GM18520 (cell line): ENCODE measurements around the gene NTRK3.

Experiments used
- ATAC-seq: cut with Tn5 transposase; IDR thresholded peaks from one replicate; pipeline ENCODE4 v1.9.1; 2021; ENCODE audit not compliant: unreplicated experiment

The NTRK3 gene

GRCh38 chr15:88256279-88257230, at the start of gene NTRK3:
Gene NTRK3, minus strand, starts transcription at chr15:88256739. Its CDS starts 586 bp downstream, at chr15:88256153.
- no peak for ATAC-seq

- ATAC-seq, result no peak
Measured at GRCh38 chr15:88303395-88303794, 46.9 kb upstream of the NTRK3 start.

GRCh38 chr15:88302373-88302772, 45.8 kb upstream of the NTRK3 start:
- ATAC-seq, result no peak

- ATAC-seq, result no peak
Measured at GRCh38 chr15:88301311-88301710, 44.8 kb upstream of the NTRK3 start.

GRCh38 chr15:88300861-88301260, 44.3 kb upstream of the NTRK3 start:
- ATAC-seq, result no peak

DNA sequence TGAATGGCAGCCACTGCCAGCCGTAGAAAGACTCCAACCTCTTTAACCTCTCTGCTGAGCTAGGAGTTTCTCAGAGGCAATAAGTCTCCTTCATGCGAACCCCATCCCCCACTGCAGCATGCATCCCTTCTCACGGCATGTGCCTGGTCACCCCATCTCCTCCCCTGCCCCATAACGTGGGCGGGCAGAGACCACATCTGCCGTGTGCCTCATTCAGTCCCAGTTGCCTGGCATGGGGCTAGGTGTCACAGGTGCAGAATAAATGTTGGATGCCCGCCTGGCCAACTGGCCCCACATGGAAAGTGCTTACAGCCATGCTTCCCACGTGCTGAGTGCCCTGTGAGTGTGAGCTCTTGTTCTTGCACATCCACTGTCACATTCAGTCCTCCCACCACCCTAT, 43.5 kb upstream of the NTRK3 start:
- ATAC-seq, result no peak

DNA sequence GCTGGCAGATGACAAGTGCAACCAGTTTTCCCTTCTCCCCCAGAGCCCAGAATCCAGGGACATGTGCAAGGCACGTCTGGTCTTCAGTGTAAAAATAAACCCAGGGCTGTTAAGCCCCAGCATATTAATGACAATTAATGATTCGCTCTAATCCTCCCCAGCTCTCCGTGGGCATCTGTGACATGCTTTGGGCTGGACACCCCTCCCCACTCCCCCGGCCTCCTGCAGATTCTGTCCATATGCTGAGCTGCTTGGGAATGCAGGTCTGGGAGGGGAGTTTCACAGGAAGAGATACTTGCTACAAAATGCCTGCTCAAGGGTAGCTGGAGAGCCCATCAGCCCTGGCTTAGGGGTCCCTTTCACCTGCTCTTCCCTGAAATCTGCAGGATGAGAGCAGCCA, 43.0 kb upstream of the NTRK3 start:
- ATAC-seq, result no peak

DNA sequence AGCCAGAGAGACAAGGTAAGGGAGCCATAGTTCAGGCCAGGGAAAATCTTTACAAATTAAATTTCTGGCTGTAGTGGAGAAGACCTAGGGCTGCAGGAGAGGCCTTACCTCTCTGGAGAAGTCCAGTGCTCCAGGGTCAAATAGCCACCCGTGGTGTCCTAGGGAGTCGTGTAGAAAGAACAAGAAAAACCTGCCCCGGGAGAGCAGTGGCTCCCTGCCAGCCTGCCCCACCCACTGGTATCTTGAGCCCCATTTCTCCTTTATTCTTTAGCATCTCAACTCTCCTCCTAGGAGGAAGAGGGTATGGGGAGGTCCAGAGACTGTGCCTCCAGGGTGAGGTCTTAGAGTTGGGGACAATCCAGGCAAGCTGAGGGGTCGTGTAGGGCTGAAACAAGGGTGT, 32.1 kb upstream of the NTRK3 start:
- ATAC-seq, result no peak

DNA sequence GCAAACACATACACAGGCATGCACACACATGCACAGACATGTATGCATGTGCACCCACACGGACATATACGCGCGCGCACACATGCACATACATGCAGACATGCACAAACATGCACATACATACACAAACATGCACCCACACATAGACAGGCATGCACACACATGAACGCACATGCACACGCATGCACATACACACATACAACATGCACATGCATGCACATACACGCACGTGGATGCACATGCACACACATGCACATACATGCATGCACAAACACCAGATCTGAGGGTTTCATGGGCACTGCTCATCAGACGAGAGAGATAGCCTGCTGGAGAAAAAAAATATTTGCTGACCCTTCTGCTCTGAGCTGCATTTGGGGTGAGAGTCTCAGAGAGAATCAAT, 31.7 kb upstream of the NTRK3 start:
- ATAC-seq, result no peak

DNA sequence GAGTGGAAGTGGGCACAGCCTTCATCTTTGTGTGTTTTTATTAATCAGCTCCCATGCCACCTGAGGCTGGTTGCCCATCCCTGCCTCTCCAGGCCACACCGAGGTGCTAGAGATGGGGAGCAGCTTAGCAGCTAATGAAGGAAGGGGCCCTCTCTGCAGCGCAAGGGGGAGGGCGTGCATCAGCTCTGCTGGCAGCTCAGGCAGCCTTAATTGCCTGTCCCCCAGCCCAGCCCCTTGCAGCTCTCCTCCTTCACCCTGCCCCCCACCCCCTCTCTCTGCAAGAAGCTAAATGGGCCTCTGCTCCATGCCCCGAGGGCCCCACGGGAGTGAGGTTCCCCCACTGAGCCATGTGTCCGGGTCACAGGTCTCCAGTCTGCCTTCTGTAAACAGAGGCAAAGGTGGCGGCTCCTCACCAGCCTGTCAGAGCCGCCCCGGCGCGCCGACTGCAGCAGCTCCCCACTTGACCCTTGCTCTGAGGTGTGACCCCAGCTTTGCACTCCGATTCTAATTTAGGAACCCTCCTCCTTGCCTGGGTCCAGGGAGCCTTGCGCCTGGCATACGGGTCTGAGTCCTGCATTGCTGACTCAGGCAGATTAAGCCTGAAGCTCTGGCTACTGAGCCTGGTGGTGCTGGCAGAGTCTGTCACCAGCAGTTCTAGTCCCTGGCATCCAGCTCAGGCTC, 27.9 kb upstream of the NTRK3 start:
- ATAC-seq, result no peak

DNA sequence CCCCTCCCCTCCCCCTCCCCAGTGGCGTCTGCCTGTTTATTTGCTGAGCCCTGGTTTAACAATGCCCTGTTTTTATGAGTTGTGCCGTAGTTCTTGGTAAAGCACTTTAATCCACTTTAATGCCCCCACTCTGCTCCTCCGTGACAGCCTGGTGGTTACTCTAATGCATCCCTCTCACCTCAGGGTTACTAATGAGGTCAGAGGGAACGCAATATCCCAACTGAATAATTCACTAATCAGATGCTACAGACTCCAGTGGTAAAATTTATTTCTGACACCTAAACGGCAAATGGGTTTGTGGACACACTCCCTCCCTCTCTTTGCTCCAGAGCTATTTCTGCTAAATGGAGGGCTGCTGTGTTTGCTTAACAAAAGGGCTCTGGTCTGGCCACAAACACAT, 26.1 kb upstream of the NTRK3 start:
- ATAC-seq, result no peak

GRCh38 chr15:88276821-88277410, 20.4 kb upstream of the NTRK3 start:
- ATAC-seq, result no peak

- no peak for ATAC-seq
Measured at GRCh38 chr15:88275804-88276203, 19.3 kb upstream of the NTRK3 start.

GRCh38 chr15:88274553-88275460, 18.3 kb upstream of the NTRK3 start:
- no peak for ATAC-seq

DNA sequence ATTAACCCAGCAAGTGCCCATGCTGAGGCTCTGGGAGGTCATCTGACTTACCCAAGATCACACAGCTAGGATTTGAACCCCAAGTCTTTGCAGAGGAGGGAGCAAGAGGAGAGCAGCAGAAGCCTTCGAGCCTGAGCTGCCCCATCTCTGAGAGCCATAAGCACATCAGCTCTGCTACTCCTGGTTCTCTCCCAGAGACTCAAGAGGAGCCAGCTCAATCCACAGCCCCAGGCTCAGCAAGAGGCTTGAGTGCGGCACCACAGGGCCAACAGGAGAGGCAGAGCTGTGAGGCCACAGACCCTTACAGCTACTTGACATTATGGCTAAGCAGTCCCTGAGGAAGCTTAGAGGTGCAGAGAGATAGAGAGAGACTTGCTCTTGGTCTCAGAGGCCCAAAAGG, 15.9 kb upstream of the NTRK3 start:
- no peak for ATAC-seq

DNA sequence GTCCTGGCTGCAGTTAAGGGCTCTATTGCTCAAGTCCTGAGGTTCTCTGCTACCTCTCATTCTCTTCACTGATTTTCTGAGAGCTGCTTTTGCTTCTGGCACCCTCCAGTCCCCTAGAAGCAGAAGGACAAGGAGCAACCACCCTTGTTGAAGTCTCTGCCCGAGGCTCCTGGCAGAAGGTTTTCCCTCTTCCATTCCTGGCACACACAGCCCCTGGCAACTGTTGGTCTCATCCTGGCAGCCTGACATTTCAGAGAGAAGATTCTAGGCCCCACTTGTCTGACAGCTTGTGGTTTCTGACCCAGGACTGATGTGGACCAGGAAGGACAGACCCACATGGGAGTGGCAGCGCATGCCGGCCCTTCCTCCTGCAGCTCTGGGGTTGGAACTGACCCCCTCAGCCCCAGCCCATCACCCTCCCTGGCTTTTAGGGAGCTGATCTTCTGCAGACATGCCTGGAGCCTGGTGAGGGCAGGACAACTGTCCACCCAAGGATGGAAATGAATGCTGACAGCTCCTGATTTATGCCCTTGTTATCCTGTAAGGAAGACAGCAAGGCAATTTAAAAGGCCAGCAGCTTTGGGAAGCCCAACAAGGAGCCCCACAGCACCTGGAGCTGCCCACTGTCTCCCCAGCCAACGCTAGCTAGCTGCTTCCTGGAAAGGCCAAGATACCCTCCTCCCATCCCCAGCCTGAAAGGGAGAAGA, 13.0 kb upstream of the NTRK3 start:
- ATAC-seq, result no peak

GRCh38 chr15:88267720-88268119, 11.2 kb upstream of the NTRK3 start:
- ATAC-seq, result no peak

DNA sequence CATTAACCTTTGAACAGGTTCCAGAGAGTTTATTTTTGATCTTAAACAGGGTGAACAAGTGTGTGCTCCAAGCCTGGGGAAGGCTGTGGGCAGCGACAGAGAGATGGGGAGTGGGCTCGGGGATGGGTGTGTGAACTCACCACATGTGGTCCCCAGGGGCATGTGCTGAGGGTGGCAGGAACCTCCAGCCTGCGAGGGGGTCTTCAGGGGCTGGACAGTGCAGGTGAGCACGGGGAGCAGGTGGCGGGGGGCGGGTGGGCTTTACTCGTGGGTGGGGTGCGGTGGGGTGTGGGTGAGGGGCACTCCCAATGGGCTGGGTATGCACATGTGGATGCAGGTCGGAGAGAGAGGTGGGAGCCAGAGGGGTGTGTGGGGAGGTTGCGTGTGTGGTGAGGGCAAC, 9.6 kb upstream of the NTRK3 start:
- no peak for ATAC-seq

DNA sequence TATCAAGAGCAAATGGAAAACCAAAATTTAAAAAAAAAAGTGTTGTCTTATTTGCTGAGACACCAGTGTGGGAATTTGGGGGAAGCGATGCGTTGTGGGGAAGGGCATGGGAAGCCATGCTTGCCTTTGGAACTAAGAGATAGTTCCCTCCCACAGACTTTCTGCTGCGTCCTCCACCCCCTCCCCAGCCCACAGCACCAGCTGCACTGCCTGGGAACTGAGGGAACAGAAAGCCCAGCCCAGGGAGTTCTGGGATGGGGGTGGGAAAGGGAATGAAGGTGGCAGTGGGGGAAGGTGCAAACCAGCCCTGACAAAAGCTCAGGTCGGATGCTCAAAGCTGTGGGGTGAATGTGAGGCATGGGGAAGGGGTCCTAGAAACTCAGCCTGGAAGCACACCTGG, 8.1 kb upstream of the NTRK3 start:
- no peak for ATAC-seq

- ATAC-seq, result no peak
Measured at GRCh38 chr15:88262064-88262463, 5.5 kb upstream of the NTRK3 start.
